Measurements from ENCODE around the gene MYBBP1A. TPM values are rescaled to one million over a fixed set of nuclear protein-coding genes. Genes with fewer than 3 reads are reported as not detected.

Gene MYBBP1A
- total and polyA plus RNA-seq, 4 donors, result 12.2 to 23.3 (median 20.0) TPM

DNA sequence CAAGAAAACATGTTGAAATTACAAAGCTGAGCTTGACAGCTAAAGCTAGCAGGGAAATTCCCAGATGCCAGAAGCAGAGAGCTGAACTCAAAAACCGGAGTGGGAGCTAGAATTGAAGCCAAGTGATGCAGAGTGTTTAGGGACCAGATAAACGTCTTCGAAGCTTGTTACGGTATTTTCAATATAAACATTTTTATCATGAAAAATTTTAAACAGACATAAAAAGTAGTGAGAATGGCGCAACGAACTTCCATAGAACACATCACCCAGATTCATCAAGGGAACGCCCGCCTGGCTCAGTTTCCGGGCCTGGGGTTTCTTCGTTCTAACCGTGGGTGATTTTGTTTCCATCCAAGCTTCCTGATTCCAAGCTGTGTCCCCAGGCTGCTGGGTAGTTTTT lies 38.4 kb downstream of the MYBBP1A start:
- Histone ChIP-seq H3K36me3 (ENCODE audit: control insufficient read depth in 4 of 4, insufficient read depth in 3 of 4, low read depth in 1 of 4, low read length in 3 of 4) (no peaks in the 10 kb centered on the region), H3K4me3 (ENCODE audit: low read depth in 1 of 3, low read length in 3 of 3) (no peak overlapping the region), H3K9ac (ENCODE audit: low read depth in 1 of 2, low read length in 2 of 2) (no peak overlapping the region), H3K4me1 (ENCODE audit: control insufficient read depth in 4 of 4, insufficient read depth in 4 of 4, low read length in 3 of 4) (peaks cover 0 to 2% (median 0%) of the 10 kb centered on the region in 4 donors), H3K9me3 (ENCODE audit: control insufficient read depth in 4 of 4, low read length in 3 of 4) (no peaks in the 10 kb centered on the region), H3K27me3 (ENCODE audit: control insufficient read depth in 4 of 4, insufficient read depth in 4 of 4, low read length in 3 of 4) (no peaks in the 10 kb centered on the region), H3K27ac (ENCODE audit: low read depth in 1 of 2, low read length in 2 of 2) (no peak overlapping the region)
- TF ChIP-seq RAD21 (IDR thresholded peaks at IDR 0.05), result no peak
- WGBS, result 85% methylated on average over 11 of the region's 11 CpGs
- DNase-seq (ENCODE audit: low spot score), result no peak

DNA sequence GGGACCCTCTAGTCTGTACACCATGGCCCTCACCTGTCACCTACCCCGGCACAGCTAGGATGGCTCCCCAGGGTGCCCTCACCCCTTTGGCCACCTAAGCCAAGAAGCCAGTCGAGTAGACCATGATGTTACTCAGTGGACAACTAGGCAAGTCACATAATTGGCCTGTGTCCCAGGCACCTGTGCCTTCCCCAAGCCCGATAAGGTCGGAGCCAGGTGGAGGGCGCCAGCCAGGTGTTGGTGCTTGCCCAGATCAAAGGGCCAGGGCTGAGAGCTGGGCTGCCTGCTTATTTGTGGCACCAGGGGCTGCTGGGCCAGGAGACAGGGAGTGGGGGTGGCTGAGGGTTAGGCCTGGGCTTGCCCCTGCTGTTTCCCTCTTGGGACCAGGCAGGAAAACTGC lies 39.7 kb downstream of the MYBBP1A start:
- no peaks in the 10 kb centered on the region for H3K36me3 ChIP-seq (ENCODE audit: control insufficient read depth in 4 of 4, insufficient read depth in 3 of 4, low read depth in 1 of 4, low read length in 3 of 4)
- H3K27ac ChIP-seq (ENCODE audit: low read depth in 1 of 2, low read length in 2 of 2), result no peak overlapping the region
- no peak overlapping the region for H3K4me3 ChIP-seq (ENCODE audit: low read depth in 1 of 3, low read length in 3 of 3)
- no peak for TF ChIP-seq SP1 (IDR thresholded peaks at IDR 0.05)
- no peak for TF ChIP-seq JUND (IDR thresholded peaks at IDR 0.05)
- TF ChIP-seq HNF4A (conservative IDR thresholded peaks at IDR 0.05), result no peak
- TF ChIP-seq RAD21 (IDR thresholded peaks at IDR 0.05), result no peak
- no peak for TF ChIP-seq RXRA (IDR thresholded peaks at IDR 0.05)
- no peak for TF ChIP-seq MAX (IDR thresholded peaks at IDR 0.05)
- no peak for TF ChIP-seq ATF3 (IDR thresholded peaks at IDR 0.05)
- TF ChIP-seq REST (IDR thresholded peaks at IDR 0.05), result no peak
- no peak for TF ChIP-seq HNF4G (IDR thresholded peaks at IDR 0.05)
- no peak for TF ChIP-seq NR2F2 (IDR thresholded peaks at IDR 0.05)
- no peak for TF ChIP-seq FOXA2 (IDR thresholded peaks at IDR 0.05)
- TF ChIP-seq GABPA (IDR thresholded peaks at IDR 0.05 in 1 of 2, conservative IDR thresholded peaks at IDR 0.05 in 1 of 2), result no peak
- TF ChIP-seq EGR1 (IDR thresholded peaks at IDR 0.05; ENCODE audit: low read depth in 2 of 2), result no peak
- H3K4me1 ChIP-seq (ENCODE audit: control insufficient read depth in 4 of 4, insufficient read depth in 4 of 4, low read length in 3 of 4), result peaks cover 0 to 2% (median 0%) of the 10 kb centered on the region in 4 donors
- WGBS, result 63% methylated on average over 5 of the region's 5 CpGs
- no peak overlapping the region for H3K9ac ChIP-seq (ENCODE audit: low read depth in 1 of 2, low read length in 2 of 2)
- no peak for DNase-seq (ENCODE audit: low spot score)
- no peaks in the 10 kb centered on the region for H3K27me3 ChIP-seq (ENCODE audit: control insufficient read depth in 4 of 4, insufficient read depth in 4 of 4, low read length in 3 of 4)
- H3K9me3 ChIP-seq (ENCODE audit: control insufficient read depth in 4 of 4, low read length in 3 of 4), result no peaks in the 10 kb centered on the region

- DNase-seq (ENCODE audit: low spot score), result no peak
- Histone ChIP-seq H3K9ac (ENCODE audit: low read depth in 1 of 2, low read length in 2 of 2) (no peak overlapping the region), H3K9me3 (ENCODE audit: control insufficient read depth in 4 of 4, low read length in 3 of 4) (no peaks in the 10 kb centered on the region), H3K27ac (ENCODE audit: low read depth in 1 of 2, low read length in 2 of 2) (no peak overlapping the region), H3K4me1 (ENCODE audit: control insufficient read depth in 4 of 4, insufficient read depth in 4 of 4, low read length in 3 of 4) (peaks cover 0 to 4% (median under 1%) of the 10 kb centered on the region in 4 donors), H3K27me3 (ENCODE audit: control insufficient read depth in 4 of 4, insufficient read depth in 4 of 4, low read length in 3 of 4) (no peaks in the 10 kb centered on the region), H3K4me3 (ENCODE audit: low read depth in 1 of 3, low read length in 3 of 3) (no peak overlapping the region), H3K36me3 (ENCODE audit: control insufficient read depth in 4 of 4, insufficient read depth in 3 of 4, low read depth in 1 of 4, low read length in 3 of 4) (no peaks in the 10 kb centered on the region)
- 94% methylated on average over 11 of the region's 11 CpGs for WGBS
- no peak for TF ChIP-seq MAX (IDR thresholded peaks at IDR 0.05)
- TF ChIP-seq CTCF (IDR thresholded peaks at IDR 0.05; ENCODE audit: low read depth, low read length, missing input control), result no peak
- TF ChIP-seq HNF4A (conservative IDR thresholded peaks at IDR 0.05), result no peak
- TF ChIP-seq GABPA (IDR thresholded peaks at IDR 0.05 in 1 of 2, conservative IDR thresholded peaks at IDR 0.05 in 1 of 2), result no peak
- TF ChIP-seq NR2F2 (IDR thresholded peaks at IDR 0.05), result no peak
- TF ChIP-seq YY1 (IDR thresholded peaks at IDR 0.05), result no peak
- no peak for TF ChIP-seq RXRA (IDR thresholded peaks at IDR 0.05)
- TF ChIP-seq REST (IDR thresholded peaks at IDR 0.05), result no peak
- no peak for TF ChIP-seq ATF3 (IDR thresholded peaks at IDR 0.05)
- no peak for TF ChIP-seq FOXA2 (IDR thresholded peaks at IDR 0.05)
- TF ChIP-seq TAF1 (conservative IDR thresholded peaks at IDR 0.05), result no peak
Measured at GRCh38 chr17:4514779-4515178, 40.4 kb downstream of the MYBBP1A start.

Data from liver (tissue), 9 donors.